Measurements from ENCODE around the gene MCTP2. TPM values are rescaled to one million over a fixed set of nuclear protein-coding genes. Genes with fewer than 3 reads are reported as not detected.

MCTP2 gene
- total and polyA plus RNA-seq, 5 donors from 2014 or later: 1.1 to 6.4 (median 2.8) TPM

- peaks cover 0 to 15% (median 0%) of the 10 kb centered on the region in 4 donors for H3K4me1 Mint-ChIP-seq
- H3K9me3 ChIP-seq (ENCODE audit: control insufficient read depth in 2 of 2, low read length in 2 of 2): no peaks in the 10 kb centered on the region
- no peaks in the 10 kb centered on the region for H3K27me3 Mint-ChIP-seq
- H3K27ac Mint-ChIP-seq: no peak overlapping the region
- H3K4me3 ChIP-seq (ENCODE audit: low read depth, low read length): no peak overlapping the region
- H3K4me3 Mint-ChIP-seq: no peak overlapping the region
- H3K27me3 ChIP-seq (ENCODE audit: control insufficient read depth, insufficient read depth, low read length): no peaks in the 10 kb centered on the region
- H3K36me3 Mint-ChIP-seq: peaks cover 7% of the 10 kb centered on the region
- no peak for DNase-seq
- H3K36me3 ChIP-seq (ENCODE audit: control insufficient read depth, insufficient read depth, low read length): no peaks in the 10 kb centered on the region
- no peaks in the 10 kb centered on the region for H3K4me1 ChIP-seq (ENCODE audit: control insufficient read depth, insufficient read depth, low read length, poor library complexity, severe bottlenecking)
- H3K9me3 Mint-ChIP-seq: peaks cover 0 to 7% (median 0%) of the 10 kb centered on the region in 7 donors
- H3K27ac ChIP-seq (ENCODE audit: insufficient read depth, low read length, poor library complexity, severe bottlenecking): no peak overlapping the region
- no peak for ATAC-seq (ENCODE audit: low read depth in 2 of 2)
Observed at GRCh38 chr15:94277485-94277884, 46.1 kb downstream of the MCTP2 start.

- peak overlapping the region in 1 of 3 donors; percentile 43 for H3K27ac Mint-ChIP-seq
- H3K9me3 Mint-ChIP-seq: peaks cover 0 to 7% (median 0%) of the 10 kb centered on the region in 7 donors
- no peaks in the 10 kb centered on the region for H3K27me3 Mint-ChIP-seq
- H3K4me1 ChIP-seq (ENCODE audit: control insufficient read depth, insufficient read depth, low read length, poor library complexity, severe bottlenecking): no peaks in the 10 kb centered on the region
- H3K27ac ChIP-seq (ENCODE audit: insufficient read depth, low read length, poor library complexity, severe bottlenecking): no peak overlapping the region
- H3K4me3 ChIP-seq (ENCODE audit: low read depth, low read length): no peak overlapping the region
- H3K4me3 Mint-ChIP-seq: no peak overlapping the region
- no peaks in the 10 kb centered on the region for H3K27me3 ChIP-seq (ENCODE audit: control insufficient read depth, insufficient read depth, low read length)
- H3K36me3 ChIP-seq (ENCODE audit: control insufficient read depth, insufficient read depth, low read length): no peaks in the 10 kb centered on the region
- peaks cover 0 to 15% (median 0%) of the 10 kb centered on the region in 4 donors for H3K4me1 Mint-ChIP-seq
- ATAC-seq (ENCODE audit: low read depth in 2 of 2) (no peak), DNase-seq (no peak)
- no peaks in the 10 kb centered on the region for H3K9me3 ChIP-seq (ENCODE audit: control insufficient read depth in 2 of 2, low read length in 2 of 2)
- peaks cover 7% of the 10 kb centered on the region for H3K36me3 Mint-ChIP-seq
Observed at GRCh38 chr15:94279736-94280135, 48.4 kb downstream of the MCTP2 start.

GRCh38 chr15:94280301-94280700, 48.9 kb downstream of the MCTP2 start:
- no peak overlapping the region for H3K4me3 Mint-ChIP-seq

GRCh38 chr15:94282269-94283250, 51.2 kb downstream of the MCTP2 start:
- Histone ChIP-seq H3K4me1 (ENCODE audit: control insufficient read depth, insufficient read depth, low read length, poor library complexity, severe bottlenecking) (no peaks in the 10 kb centered on the region), H3K27ac (ENCODE audit: insufficient read depth, low read length, poor library complexity, severe bottlenecking) (no peak overlapping the region), H3K9me3 (ENCODE audit: control insufficient read depth in 2 of 2, low read length in 2 of 2) (no peaks in the 10 kb centered on the region), H3K36me3 (ENCODE audit: control insufficient read depth, insufficient read depth, low read length) (no peaks in the 10 kb centered on the region), H3K4me3 (ENCODE audit: low read depth, low read length) (no peak overlapping the region), H3K27me3 (ENCODE audit: control insufficient read depth, insufficient read depth, low read length) (no peaks in the 10 kb centered on the region)
- DNase-seq (no peak), ATAC-seq (ENCODE audit: low read depth in 2 of 2) (no peak)
- Mint-ChIP-seq H3K36me3 (peaks cover 7% of the 10 kb centered on the region), H3K27me3 (no peaks in the 10 kb centered on the region), H3K4me3 (no peak overlapping the region), H3K9me3 (peaks cover 0 to 7% (median 0%) of the 10 kb centered on the region in 7 donors), H3K4me1 (peaks cover 0 to 26% (median 5%) of the 10 kb centered on the region in 4 donors), H3K27ac (no peak overlapping the region)

More at GRCh38 chr15:94280301-94280700, 48.9 kb downstream of the MCTP2 start:
- H3K27me3 Mint-ChIP-seq: no peaks in the 10 kb centered on the region
- Histone ChIP-seq H3K9me3 (ENCODE audit: control insufficient read depth in 2 of 2, low read length in 2 of 2) (no peaks in the 10 kb centered on the region), H3K4me1 (ENCODE audit: control insufficient read depth, insufficient read depth, low read length, poor library complexity, severe bottlenecking) (no peaks in the 10 kb centered on the region), H3K27me3 (ENCODE audit: control insufficient read depth, insufficient read depth, low read length) (no peaks in the 10 kb centered on the region), H3K36me3 (ENCODE audit: control insufficient read depth, insufficient read depth, low read length) (no peaks in the 10 kb centered on the region), H3K27ac (ENCODE audit: insufficient read depth, low read length, poor library complexity, severe bottlenecking) (no peak overlapping the region), H3K4me3 (ENCODE audit: low read depth, low read length) (no peak overlapping the region)
- ATAC-seq (ENCODE audit: low read depth in 2 of 2) (no peak), DNase-seq (no peak)
- peaks cover 7% of the 10 kb centered on the region for H3K36me3 Mint-ChIP-seq
- H3K4me1 Mint-ChIP-seq: peaks cover 0 to 15% (median 0%) of the 10 kb centered on the region in 4 donors
- H3K27ac Mint-ChIP-seq: peak overlapping the region in 1 of 3 donors; percentile 5
- peaks cover 0 to 7% (median 0%) of the 10 kb centered on the region in 7 donors for H3K9me3 Mint-ChIP-seq

GRCh38 chr15:94286583-94286982, 55.2 kb downstream of the MCTP2 start:
- Histone ChIP-seq H3K4me3 (ENCODE audit: low read depth, low read length) (no peak overlapping the region), H3K36me3 (ENCODE audit: control insufficient read depth, insufficient read depth, low read length) (no peaks in the 10 kb centered on the region), H3K9me3 (ENCODE audit: control insufficient read depth in 2 of 2, low read length in 2 of 2) (no peaks in the 10 kb centered on the region), H3K27me3 (ENCODE audit: control insufficient read depth, insufficient read depth, low read length) (no peaks in the 10 kb centered on the region), H3K4me1 (ENCODE audit: control insufficient read depth, insufficient read depth, low read length, poor library complexity, severe bottlenecking) (no peaks in the 10 kb centered on the region), H3K27ac (ENCODE audit: insufficient read depth, low read length, poor library complexity, severe bottlenecking) (no peak overlapping the region)
- DNase-seq: peak in 1 of 3 donors; percentile 11
- Mint-ChIP-seq H3K4me3 (no peak overlapping the region), H3K27ac (no peak overlapping the region), H3K27me3 (no peaks in the 10 kb centered on the region), H3K9me3 (peaks cover 0 to 10% (median 3%) of the 10 kb centered on the region in 7 donors), H3K36me3 (peaks cover 3% of the 10 kb centered on the region), H3K4me1 (peaks cover 0 to 17% (median 13%) of the 10 kb centered on the region in 4 donors)
- no peak for ATAC-seq (ENCODE audit: low read depth in 2 of 2)

GRCh38 chr15:94287794-94288246, 56.5 kb downstream of the MCTP2 start:
- Histone ChIP-seq H3K9me3 (ENCODE audit: control insufficient read depth in 2 of 2, low read length in 2 of 2) (no peaks in the 10 kb centered on the region), H3K27ac (ENCODE audit: insufficient read depth, low read length, poor library complexity, severe bottlenecking) (no peak overlapping the region), H3K4me3 (ENCODE audit: low read depth, low read length) (peak overlapping the region; percentile 13), H3K27me3 (ENCODE audit: control insufficient read depth, insufficient read depth, low read length) (no peaks in the 10 kb centered on the region), H3K4me1 (ENCODE audit: control insufficient read depth, insufficient read depth, low read length, poor library complexity, severe bottlenecking) (no peaks in the 10 kb centered on the region), H3K36me3 (ENCODE audit: control insufficient read depth, insufficient read depth, low read length) (no peaks in the 10 kb centered on the region)
- Mint-ChIP-seq H3K9me3 (peaks cover 0 to 9% (median 0%) of the 10 kb centered on the region in 7 donors), H3K4me1 (peaks cover 0 to 20% (median 13%) of the 10 kb centered on the region in 4 donors), H3K4me3 (peak overlapping the region in 1 of 4 donors; percentile 80), H3K36me3 (no peaks in the 10 kb centered on the region), H3K27me3 (no peaks in the 10 kb centered on the region), H3K27ac (peak overlapping the region in 2 of 3 donors; percentile 40 to 76)
- ATAC-seq (ENCODE audit: low read depth in 2 of 2): peak; percentile 64 to 82
- DNase-seq: peak in 1 of 3 donors; percentile 74

GRCh38 chr15:94290730-94291129, 59.4 kb downstream of the MCTP2 start:
- Mint-ChIP-seq H3K27ac (no peak overlapping the region), H3K4me1 (peaks cover 0 to 27% (median 14%) of the 10 kb centered on the region in 4 donors)

More at GRCh38 chr15:94290730-94291129, 59.4 kb downstream of the MCTP2 start:
- Mint-ChIP-seq H3K4me3 (no peak overlapping the region), H3K36me3 (no peaks in the 10 kb centered on the region), H3K27me3 (no peaks in the 10 kb centered on the region), H3K9me3 (peaks cover 0 to 9% (median 1%) of the 10 kb centered on the region in 7 donors)
- Histone ChIP-seq H3K27ac (ENCODE audit: insufficient read depth, low read length, poor library complexity, severe bottlenecking) (no peak overlapping the region), H3K4me3 (ENCODE audit: low read depth, low read length) (no peak overlapping the region), H3K4me1 (ENCODE audit: control insufficient read depth, insufficient read depth, low read length, poor library complexity, severe bottlenecking) (no peaks in the 10 kb centered on the region), H3K36me3 (ENCODE audit: control insufficient read depth, insufficient read depth, low read length) (no peaks in the 10 kb centered on the region), H3K9me3 (ENCODE audit: control insufficient read depth in 2 of 2, low read length in 2 of 2) (no peaks in the 10 kb centered on the region), H3K27me3 (ENCODE audit: control insufficient read depth, insufficient read depth, low read length) (no peaks in the 10 kb centered on the region)
- ATAC-seq (ENCODE audit: low read depth in 2 of 2) (no peak), DNase-seq (no peak)

All from CD4-positive, CD25-positive, alpha-beta regulatory T cell (primary cell).